GM04503 (cell line): ENCODE results near the gene ARHGAP24.
A peak's percentile ranks its signal among the peaks of the same experiment; 100 is the strongest.
"Not testable (repeated sequence)": the region's sequence is repeated elsewhere in the genome, so short reads cannot be mapped to it uniquely, and the experiment has no call there.

ENCODE experiments used
- DNase-seq: peaks from one replicate; pipeline ENCODE4 v3.0.0-alpha.2; 2012; ENCODE audit warnings: low read depth

Gene ARHGAP24

DNA sequence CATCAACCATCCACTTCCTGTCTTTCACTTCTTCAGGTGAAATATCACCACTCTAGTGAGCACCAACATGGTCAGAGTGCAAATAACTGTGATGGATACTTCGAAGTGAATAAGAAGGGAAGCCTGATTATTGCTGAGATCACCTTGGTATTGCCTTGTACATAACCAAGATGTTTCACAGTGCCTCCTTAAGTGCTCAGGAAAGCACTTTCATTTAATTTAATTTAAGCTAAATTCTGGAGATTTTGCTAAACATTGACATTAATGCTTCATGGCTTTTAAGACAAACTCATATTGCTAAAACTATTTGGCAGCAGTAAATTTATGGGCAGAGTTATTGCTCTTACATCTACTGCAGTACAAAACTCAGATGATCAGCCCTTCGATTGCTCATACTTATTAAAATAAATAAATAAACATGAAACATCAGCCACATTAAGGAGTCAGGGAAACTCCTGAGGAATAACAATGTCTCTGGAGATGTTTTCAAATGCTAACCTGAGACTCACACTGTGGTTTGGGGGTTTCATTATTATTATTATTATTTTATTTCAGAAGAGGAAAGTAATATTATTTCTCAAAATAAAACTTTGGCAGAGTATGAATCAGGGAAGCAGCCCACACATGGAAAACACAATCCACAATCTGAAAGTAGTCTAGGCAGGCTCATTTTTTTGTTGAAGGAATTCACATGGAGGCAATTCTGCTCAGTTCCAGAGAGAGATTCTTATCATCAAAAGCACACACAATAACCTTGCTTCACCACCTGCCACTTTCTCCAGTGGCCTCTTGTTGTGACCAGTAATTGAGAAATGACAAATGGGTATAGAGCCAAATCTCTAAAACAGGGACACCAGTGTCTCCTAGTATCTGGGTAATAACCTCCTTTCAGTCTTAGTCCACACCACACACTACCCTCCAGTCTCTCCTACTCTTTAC is 540.7 kb downstream of the ARHGAP24 start:
- no peak for DNase-seq

DNA sequence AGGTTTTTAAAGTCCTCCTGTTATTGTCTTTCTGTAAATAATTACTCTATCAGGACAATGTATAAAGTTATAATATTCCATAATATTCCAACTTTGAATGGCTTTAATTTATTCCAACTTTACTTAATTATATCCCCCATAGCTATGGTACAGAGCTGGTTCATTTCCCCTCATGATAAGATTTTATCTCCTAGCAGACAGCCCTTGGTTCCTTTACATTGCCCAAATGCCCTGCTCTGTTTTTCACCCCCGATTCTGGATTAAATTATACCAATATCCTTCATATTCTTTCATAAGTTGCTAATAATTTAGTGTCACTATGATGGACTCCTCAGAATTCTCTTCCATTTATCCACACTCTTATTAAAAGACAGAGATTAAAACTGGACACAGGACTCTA is 544.4 kb downstream of the ARHGAP24 start:
- no peak for DNase-seq

DNA sequence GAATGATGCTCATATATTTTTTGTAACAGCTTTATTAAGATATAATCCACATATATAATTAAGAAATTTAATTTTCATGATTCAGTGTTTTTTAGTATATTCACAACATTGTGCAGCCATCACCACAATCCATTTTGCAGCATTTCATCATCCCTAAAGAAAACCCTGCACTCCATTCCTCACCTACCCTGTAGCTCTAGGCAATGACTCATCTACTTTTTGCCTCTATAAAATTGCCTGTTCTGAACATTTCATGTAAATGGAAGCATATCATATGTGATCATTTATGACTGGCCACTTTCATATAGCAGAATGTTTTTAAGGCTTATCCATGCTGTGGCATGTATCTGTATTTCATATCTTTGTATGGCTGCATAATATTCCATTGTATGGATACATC is 545.0 kb downstream of the ARHGAP24 start:
- DNase-seq = no peak

DNA sequence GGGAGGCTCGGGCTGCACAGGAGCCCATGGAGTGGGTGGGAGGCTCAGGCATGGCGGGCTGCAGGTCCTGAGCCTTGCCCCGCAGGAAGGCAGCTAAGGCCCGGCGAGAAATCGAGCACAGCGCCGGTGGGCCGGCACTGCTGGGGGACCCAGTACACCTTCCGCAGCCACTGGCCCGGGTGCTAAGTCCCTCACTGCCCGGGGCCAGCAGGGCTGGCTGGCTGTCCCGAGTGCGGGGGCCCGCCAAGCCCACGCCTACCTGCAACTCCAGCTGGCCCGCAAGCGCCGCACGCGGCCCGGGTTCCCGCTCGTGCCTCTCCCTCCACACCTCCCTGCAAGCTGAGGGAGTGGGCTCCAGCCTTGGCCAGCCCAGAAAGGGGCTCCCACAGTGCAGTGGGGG is 546.7 kb downstream of the ARHGAP24 start:
- not testable (repeated sequence) for DNase-seq

DNA sequence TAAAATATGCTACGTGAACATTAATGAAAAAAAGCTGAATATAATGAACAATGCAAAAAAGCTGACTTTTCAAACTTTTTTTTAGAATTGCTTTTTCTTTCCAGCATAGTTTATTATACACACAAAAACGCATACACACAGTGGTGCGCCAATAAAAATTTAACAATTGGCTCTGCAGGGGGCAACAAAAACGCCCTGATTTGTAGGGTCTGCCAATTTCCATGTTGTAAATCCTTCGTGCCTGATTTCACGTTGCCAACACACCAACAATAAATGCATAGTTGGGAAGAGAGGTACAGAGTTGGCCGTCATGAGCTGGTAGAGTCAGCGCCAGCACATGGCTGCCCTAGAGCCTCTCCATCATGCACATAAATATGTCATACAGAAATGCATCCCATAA is 551.8 kb downstream of the ARHGAP24 start:
- DNase-seq = no peak

DNA sequence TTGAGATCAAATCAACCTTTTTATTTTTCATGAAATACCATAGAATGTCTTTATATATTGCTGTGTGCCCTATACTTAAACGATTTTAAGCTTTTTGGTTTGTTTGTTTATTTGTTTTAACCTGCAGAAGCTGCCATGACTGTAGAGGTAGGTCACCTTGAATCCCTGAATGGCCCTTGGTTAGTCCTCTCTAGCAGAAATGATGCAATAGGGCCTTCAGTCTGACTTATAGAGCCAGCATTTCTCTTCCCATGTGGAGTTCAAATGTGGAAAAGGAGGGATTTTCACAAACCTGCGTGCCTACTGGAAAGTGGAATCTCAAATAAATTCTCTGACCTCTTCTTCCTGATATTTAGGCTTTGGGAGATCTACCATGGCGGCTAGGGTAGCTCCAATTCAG is 557.0 kb downstream of the ARHGAP24 start:
- DNase-seq = no peak

DNA sequence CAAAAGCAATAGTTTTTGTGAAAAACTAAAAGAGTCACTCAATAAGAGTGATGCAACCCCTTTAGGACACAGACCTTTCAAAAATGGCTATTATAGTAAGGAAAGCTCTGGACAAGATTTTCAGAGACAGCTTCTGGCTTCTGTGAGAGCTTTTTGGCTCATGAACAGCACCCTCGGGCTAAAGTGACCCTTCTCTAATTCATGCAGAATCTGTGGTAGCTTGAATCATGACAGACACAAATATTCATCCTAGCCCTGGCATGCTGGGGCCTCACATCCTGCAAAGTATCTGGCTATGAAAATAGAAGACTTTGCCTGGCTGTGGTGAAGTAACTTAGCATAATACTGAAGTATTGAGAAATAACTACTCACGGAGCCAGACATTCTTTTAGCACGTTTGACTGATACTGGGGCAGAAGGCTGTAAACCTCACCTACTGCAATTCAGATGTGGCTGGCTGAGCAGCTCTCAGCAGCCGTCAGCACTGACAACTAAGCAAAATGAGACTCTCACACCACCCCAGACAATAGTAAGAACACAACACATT is 557.6 kb downstream of the ARHGAP24 start:
- DNase-seq = peak; percentile 95

DNA sequence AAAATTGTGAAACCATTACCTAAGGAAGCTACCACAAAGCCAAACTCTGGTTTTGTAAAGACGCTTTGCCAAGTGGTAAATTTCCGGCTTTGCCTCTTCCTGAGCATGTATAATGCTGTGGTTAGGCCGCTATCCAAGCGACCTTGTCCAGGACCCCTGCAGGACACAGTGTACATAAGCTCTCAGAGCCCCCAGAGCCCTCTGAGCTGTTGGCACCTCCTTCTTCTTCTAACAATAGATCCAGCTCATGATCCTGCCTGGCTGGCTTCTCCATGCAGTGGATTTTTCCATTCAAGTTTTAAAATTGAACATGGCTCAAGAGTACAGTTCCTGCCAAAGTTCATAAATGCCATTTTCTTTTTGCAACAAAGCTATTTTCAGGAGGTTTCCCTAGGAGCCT is 558.2 kb downstream of the ARHGAP24 start:
- peak; percentile 58 for DNase-seq

DNA sequence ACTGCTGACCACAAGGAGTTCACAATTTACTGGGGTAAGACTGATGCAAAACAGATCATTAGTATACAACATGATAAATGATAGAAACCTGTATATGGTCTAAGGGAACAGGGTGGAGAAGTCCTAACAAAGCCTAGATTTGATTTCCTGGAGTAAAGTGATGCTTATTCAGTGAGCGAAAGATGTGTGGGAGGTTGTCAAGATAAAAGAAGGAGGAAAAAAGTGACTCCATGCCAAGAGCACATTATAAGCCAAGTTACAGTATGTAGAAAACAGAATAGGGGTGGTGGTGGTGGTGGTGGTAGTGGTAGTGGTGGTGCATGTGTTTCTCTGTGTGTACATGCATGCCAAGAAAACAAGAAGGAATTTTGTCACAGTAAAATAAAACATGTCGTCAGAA is 559.7 kb downstream of the ARHGAP24 start:
- no peak for DNase-seq

DNA sequence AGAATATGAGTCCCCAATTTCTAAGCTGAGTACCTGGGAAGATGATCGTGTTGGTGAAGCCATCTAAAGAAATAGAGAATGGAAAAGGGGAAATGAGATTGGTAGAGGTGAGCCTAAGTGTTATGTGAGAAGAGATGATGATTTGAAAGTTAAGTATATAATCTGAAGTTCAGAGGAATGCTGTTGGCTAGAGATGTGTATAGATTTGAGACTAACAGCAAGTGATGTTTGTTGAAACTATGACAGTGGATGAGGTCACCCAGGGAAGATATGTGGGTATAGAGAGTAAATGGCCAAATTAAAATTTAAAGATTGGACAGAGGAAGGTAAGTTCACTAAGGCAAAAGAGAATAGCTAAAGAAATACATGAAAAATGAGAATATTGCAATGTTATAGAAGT is 560.7 kb downstream of the ARHGAP24 start:
- DNase-seq = no peak

DNA sequence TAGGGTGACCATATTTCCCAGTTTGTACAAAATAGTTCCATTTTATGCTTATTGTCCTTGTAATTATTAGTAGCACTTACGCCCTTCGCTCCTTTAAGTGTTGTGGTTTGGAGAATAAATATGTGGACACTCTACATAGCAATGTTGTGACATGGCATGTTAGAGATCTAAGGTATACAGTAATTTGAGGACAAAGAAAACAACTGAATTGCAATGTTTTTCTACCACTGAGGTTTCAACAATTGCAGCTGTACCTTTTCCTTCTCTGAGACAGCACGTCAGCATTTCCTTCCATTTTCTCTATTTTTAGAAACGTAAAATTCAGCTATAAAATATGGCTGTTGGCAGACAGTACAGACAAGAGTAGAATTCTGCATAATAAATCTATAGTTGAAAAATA is 561.8 kb downstream of the ARHGAP24 start:
- no peak for DNase-seq

DNA sequence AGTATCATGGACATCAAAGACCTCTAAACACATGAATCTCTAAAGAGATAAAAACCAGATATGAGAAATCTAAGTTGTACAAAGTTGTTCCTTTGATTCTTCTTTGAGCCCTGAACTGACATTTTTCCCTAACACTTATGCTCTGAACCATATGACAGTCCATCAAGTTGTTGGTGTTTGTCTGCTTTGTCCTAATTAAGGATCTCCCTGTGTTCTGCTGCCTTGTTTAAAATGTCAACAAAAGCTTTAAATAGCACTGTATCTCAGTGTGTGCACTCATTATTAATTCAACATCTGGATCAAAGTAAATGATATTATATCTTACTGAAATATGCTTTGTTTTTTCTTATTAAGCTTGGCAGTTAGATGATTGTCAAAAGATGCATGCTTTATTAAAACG is 563.1 kb downstream of the ARHGAP24 start:
- DNase-seq = no peak

DNA sequence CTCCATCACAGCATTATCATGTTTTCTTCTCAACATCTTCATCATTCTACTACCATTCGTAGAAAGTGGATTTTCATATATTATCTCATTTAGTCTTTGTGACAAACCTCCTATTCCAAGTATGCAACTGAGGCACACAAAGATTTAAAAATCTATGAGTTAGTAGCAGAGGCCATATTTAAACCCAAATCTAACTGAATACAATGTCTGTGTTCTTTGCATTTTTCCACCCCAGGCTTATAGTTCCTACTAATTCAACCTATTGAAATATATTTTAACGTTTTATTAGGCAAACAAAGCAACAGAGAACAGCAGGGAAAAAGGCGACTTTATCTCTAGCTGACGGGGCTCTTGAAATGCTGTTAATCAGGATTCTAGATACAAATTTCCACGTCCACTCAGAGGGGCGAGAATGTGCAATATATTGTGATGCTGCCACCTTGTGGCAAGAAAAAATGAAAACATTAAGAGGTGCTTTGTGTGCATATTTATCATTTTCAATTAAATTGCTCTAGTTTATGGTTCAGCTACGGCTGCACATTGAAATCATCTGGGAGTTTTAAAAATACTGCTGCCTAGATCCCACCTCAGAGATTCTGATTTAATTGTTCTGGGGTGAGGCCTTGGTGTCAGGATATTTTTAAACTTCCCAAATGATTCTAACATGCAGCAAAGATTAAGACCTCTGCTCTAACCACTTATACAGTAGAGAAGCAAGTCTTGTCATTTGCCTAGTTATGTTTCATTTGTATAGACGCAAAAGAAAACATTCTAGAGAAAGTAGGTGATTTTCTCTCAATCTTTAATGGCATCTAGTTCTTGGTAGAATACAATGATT is 569.0 kb downstream of the ARHGAP24 start:
- DNase-seq = no peak

DNA sequence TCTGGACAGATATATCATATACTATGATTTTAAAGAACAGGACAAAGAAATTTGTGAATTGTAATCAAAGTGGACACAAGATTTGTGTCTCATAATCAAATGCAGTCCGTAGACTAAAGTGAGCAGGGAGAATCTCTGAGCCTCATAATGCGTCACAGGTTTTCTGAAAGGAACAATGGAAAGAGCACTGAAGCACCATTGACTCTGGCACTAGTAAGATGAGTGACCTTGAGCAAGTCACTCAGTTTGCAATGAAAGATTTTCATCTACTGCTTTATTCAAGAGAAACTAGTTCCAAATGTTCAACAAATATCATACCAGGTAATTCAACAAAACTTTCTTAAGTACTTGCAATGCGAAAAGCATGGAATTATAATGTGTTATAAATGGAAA is 569.6 kb downstream of the ARHGAP24 start:
- DNase-seq = no peak

DNA sequence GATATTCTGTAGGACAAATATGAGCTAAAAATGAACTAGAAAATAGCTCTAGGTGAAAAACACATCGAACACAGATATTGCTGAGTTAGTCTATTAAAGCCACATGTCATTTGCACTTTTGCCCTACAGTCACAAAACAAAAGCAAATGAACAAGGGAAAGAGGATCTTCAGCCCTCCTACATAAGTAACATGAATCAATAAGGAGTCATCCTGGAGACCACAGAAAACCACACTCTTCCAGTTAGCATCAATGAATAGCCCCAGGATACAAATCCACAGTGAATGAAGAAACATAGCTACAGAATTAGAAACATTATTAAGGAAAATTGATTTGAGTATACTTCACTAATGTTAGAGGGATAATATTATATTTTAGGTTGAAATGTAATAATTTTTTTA is 573.5 kb downstream of the ARHGAP24 start:
- no peak for DNase-seq

DNA sequence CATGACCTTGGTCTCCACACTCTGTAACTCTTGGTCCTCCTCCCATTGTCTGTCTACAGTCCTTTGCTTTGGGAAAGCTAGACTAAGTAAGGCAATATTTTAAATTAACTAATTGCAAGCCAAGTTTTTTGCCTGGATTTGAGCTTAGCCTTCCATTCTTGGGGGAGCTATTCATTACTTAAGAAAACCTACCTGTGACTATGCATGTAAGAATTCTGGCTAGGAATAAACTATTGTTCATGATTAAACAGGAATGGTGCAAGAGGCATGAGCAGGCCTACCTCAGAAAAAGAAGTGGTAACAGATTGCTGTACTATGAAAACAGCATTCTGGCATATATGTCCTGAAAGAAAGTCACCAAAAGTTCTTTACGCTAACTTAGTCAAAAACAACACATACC is 575.5 kb downstream of the ARHGAP24 start:
- DNase-seq = no peak
